ENCODE data around the gene USP12.

DNA sequence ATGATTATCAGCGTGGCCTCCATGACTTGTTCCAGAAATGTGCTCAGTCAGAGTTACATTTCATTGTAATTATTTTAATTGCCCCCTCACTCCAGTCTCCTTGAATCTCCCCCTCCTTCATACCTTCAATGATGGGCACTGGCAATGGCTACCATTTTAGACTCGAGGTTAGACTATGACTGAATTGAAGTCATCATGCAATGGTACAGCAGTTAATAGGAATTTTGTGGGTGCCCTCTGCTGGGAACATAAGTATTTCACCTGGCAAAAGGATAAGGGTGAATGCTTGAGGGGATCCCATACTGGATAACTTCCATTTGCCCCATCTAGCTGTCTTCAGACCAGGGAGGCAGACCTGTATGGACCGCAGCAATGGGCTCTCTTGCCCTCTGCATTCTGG, 32.2 kb upstream of the USP12 start:
- TF ChIP-seq, protein P1, sequence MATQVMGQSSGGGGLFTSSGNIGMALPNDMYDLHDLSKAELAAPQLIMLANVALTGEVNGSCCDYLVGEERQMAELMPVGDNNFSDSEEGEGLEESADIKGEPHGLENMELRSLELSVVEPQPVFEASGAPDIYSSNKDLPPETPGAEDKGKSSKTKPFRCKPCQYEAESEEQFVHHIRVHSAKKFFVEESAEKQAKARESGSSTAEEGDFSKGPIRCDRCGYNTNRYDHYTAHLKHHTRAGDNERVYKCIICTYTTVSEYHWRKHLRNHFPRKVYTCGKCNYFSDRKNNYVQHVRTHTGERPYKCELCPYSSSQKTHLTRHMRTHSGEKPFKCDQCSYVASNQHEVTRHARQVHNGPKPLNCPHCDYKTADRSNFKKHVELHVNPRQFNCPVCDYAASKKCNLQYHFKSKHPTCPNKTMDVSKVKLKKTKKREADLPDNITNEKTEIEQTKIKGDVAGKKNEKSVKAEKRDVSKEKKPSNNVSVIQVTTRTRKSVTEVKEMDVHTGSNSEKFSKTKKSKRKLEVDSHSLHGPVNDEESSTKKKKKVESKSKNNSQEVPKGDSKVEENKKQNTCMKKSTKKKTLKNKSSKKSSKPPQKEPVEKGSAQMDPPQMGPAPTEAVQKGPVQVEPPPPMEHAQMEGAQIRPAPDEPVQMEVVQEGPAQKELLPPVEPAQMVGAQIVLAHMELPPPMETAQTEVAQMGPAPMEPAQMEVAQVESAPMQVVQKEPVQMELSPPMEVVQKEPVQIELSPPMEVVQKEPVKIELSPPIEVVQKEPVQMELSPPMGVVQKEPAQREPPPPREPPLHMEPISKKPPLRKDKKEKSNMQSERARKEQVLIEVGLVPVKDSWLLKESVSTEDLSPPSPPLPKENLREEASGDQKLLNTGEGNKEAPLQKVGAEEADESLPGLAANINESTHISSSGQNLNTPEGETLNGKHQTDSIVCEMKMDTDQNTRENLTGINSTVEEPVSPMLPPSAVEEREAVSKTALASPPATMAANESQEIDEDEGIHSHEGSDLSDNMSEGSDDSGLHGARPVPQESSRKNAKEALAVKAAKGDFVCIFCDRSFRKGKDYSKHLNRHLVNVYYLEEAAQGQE (IDR thresholded peaks at IDR 0.05; ENCODE audit: insufficient replicate concordance, low read depth), result no peak
- TF ChIP-seq, protein P2, sequence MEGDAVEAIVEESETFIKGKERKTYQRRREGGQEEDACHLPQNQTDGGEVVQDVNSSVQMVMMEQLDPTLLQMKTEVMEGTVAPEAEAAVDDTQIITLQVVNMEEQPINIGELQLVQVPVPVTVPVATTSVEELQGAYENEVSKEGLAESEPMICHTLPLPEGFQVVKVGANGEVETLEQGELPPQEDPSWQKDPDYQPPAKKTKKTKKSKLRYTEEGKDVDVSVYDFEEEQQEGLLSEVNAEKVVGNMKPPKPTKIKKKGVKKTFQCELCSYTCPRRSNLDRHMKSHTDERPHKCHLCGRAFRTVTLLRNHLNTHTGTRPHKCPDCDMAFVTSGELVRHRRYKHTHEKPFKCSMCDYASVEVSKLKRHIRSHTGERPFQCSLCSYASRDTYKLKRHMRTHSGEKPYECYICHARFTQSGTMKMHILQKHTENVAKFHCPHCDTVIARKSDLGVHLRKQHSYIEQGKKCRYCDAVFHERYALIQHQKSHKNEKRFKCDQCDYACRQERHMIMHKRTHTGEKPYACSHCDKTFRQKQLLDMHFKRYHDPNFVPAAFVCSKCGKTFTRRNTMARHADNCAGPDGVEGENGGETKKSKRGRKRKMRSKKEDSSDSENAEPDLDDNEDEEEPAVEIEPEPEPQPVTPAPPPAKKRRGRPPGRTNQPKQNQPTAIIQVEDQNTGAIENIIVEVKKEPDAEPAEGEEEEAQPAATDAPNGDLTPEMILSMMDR (IDR thresholded peaks at IDR 0.05; ENCODE audit: insufficient read depth, low read length), result no peak
- TF ChIP-seq POLR2AphosphoS5 (IDR thresholded peaks at IDR 0.05; ENCODE audit: low read depth), result no peak
- TF ChIP-seq GABPA (IDR thresholded peaks at IDR 0.05; ENCODE audit: low read depth), result no peak

All from HL-60 (cell line).